Measurements from ENCODE around the gene CBX6. TPM values are rescaled to one million over a fixed set of nuclear protein-coding genes. Genes with fewer than 3 reads are reported as not detected.

The CBX6 gene
- total RNA-seq, 2 experiments from 2014 or later = 116 to 117 TPM

DNA sequence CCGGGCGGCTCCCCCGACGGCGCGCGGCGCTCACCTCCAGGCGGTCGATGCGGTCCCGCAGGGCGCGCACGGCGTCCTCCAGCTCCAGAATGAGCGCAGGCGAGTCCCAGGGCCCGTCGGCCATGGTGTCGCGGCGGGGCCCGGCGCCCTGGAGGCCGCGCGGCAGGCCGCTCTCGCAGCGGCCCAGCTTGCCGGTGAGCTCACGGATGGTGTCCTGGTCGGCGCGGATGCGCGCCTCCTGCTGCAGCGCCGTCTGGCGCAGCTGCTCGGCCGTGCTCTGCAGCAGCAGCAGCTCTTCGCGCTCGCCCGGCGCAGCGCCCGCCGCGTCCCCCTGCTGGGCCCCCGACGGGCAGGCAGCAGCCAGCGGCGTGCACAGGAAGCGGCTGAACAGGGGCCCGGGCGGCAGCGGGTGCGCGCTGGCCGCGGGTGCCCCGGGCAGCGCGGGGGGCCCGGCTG, 28.8 kb downstream of the CBX6 start:
- Mint-ChIP-seq H3K27ac (no peak overlapping the region), H3K9me3 (no peaks in the 10 kb centered on the region), H3K4me1 (ENCODE audit: low read depth) (peaks cover 11% of the 10 kb centered on the region), H3K27me3 (peaks cover 15% of the 10 kb centered on the region), H3K4me3 (peak overlapping the region; percentile 37), H3K36me3 (no peaks in the 10 kb centered on the region)
- ChIA-PET CTCF (interaction anchor here (0.6 to 4.5 kb wide), 20 partner anchors 10 to 328 kb away, joined by 3 to 37 read pairs (median 3); partner anchors contain the start of genes SUN2 and TOMM22), POLR2A (interaction anchor here (0.7 to 2.1 kb wide), 4 partner anchors 18 to 87 kb away, joined by 3 to 7 read pairs (median 4); partner anchors contain the start of gene CBX6)
- intact Hi-C loops (cut with micrococcal nuclease) = no loop called here
- peak; percentile 72 for DNase-seq

DNA sequence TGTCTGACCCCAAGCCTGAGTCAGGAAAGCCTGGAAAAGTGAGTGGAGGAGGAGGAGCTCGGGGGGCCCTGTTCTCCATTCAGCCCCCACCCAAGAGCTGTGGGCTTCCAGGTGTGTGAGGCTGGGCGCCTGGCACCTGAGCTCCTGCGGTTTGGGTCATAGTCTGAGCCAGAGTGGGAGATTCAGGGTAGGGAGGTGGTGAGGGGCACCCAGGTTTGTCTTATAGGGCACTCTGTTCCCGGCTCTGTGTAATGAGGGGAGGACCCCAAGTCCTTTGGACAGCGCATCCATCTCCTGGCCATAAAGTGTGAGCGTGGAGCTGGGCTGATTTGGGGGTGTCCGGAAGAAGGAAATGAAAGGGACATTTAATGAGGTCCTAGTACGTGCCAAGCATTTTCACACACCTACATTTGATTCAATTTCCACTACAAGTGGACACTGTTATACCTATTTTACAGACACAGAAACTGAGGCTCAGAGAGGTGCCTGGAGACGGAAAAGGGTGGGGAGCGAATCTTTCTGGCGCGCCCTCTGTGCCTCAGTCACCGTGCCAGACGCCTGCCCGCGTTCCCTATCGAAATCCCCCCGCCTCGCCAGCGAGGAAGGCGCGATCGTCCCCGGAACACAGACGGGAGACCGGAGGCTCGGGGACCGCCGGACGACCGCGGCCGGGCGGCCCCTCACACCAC, 29.4 kb downstream of the CBX6 start:
- peaks cover 15% of the 10 kb centered on the region for H3K27me3 Mint-ChIP-seq
- H3K27ac Mint-ChIP-seq = no peak overlapping the region
- intact Hi-C loops (cut with micrococcal nuclease) = loop anchor here (1.0 kb wide), 1 partner anchor 88 kb away; no protein-coding TSS in a partner anchor
- H3K36me3 Mint-ChIP-seq = no peaks in the 10 kb centered on the region
- ChIA-PET CTCF (interaction anchor here (0.6 to 4.5 kb wide), 19 partner anchors 11 to 329 kb away, joined by 3 to 37 read pairs (median 3); partner anchors contain the start of genes SUN2 and TOMM22), POLR2A (interaction anchor here (0.7 to 2.1 kb wide), 4 partner anchors 16 to 84 kb away, joined by 3 to 7 read pairs (median 4); partner anchors contain the start of gene CBX6)
- peak overlapping the region; percentile 73 for H3K4me3 Mint-ChIP-seq
- DNase-seq = no peak
- H3K4me1 Mint-ChIP-seq (ENCODE audit: low read depth) = peaks cover 11% of the 10 kb centered on the region
- no peaks in the 10 kb centered on the region for H3K9me3 Mint-ChIP-seq

DNA sequence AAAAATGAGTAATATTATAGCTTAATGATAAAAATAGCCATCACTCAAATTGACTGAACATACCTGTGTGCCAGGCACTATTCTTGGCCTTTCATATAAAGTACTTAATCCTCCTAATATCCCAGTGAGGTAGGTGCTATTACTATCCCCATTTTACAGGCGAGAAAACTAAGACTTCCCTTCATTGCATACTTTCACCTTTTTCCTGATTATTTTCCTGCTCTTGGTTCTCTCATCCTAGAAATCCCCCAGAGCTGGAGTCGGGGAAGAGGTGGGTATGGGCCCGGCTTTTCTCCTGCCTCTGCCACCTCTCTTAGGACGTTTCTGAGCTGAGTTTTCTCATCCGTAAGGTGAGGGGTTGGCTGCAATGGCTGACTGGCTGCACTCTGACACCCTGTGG, 30.4 kb downstream of the CBX6 start:
- Mint-ChIP-seq H3K36me3 (no peaks in the 10 kb centered on the region), H3K27me3 (peaks cover 15% of the 10 kb centered on the region), H3K27ac (no peak overlapping the region), H3K4me3 (peak overlapping the region; percentile 73), H3K9me3 (no peaks in the 10 kb centered on the region), H3K4me1 (ENCODE audit: low read depth) (peaks cover 11% of the 10 kb centered on the region)
- intact Hi-C loops (cut with micrococcal nuclease) = loop anchor here (1.0 kb wide), 1 partner anchor 87 kb away; no protein-coding TSS in a partner anchor
- ChIA-PET POLR2A (interaction anchor here (1.2 kb wide), 1 partner anchor 17 kb away, joined by 4 read pairs; no protein-coding TSS in a partner anchor), CTCF (interaction anchor here (3.3 to 4.5 kb wide), 2 partner anchors 28 to 73 kb away, joined by 36 to 37 read pairs; no protein-coding TSS in a partner anchor)
- DNase-seq = no peak

DNA sequence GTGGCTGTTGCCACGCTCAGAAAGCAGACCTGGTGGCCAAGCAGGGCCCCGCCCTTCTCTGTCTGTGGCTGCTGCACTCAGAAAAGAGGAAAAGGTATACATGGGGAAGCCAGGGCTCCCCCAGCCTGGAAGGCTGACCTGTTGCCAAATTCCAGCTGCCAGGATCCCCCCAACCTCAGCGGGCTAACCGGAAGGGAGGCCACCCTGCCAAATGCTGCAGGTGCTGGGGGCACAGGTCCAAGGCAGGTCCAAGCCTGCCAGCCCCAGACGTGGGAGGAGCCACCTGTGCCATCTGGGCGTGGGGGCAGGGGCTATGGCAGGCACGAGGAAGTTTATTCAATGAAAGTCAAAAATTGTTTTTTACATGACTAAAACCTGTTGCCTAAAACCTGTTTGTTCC, 30.8 kb downstream of the CBX6 start:
- Mint-ChIP-seq H3K4me3 (no peak overlapping the region), H3K27ac (no peak overlapping the region), H3K9me3 (no peaks in the 10 kb centered on the region), H3K4me1 (ENCODE audit: low read depth) (peaks cover 11% of the 10 kb centered on the region), H3K36me3 (no peaks in the 10 kb centered on the region), H3K27me3 (peaks cover 15% of the 10 kb centered on the region)
- POLR2A ChIA-PET = interaction anchor here (0.6 kb wide), 1 partner anchor 642 kb away, joined by 3 read pairs; no protein-coding TSS in a partner anchor
- DNase-seq = no peak
- CTCF ChIA-PET = interaction anchor here (3.3 to 4.5 kb wide), 2 partner anchors 29 to 72 kb away, joined by 36 to 37 read pairs; no protein-coding TSS in a partner anchor
- intact Hi-C loops (cut with micrococcal nuclease) = no loop called here

GRCh38 chr22:38840129-38840528, 31.9 kb downstream of the CBX6 start:
- Mint-ChIP-seq H3K9me3 (no peaks in the 10 kb centered on the region), H3K4me3 (no peak overlapping the region), H3K4me1 (ENCODE audit: low read depth) (peaks cover 11% of the 10 kb centered on the region), H3K27ac (no peak overlapping the region), H3K36me3 (no peaks in the 10 kb centered on the region), H3K27me3 (peaks cover 15% of the 10 kb centered on the region)
- ChIA-PET POLR2A (no interaction called here), CTCF (no interaction called here)
- DNase-seq = no peak
- intact Hi-C loops (cut with micrococcal nuclease) = no loop called here

- H3K27me3 Mint-ChIP-seq = peaks cover 15% of the 10 kb centered on the region
- ChIA-PET POLR2A (no interaction called here), CTCF (no interaction called here)
- peaks cover 11% of the 10 kb centered on the region for H3K4me1 Mint-ChIP-seq (ENCODE audit: low read depth)
- intact Hi-C loops (cut with micrococcal nuclease) = no loop called here
- no peaks in the 10 kb centered on the region for H3K36me3 Mint-ChIP-seq
- no peaks in the 10 kb centered on the region for H3K9me3 Mint-ChIP-seq
- DNase-seq = no peak
- H3K27ac Mint-ChIP-seq = no peak overlapping the region
- H3K4me3 Mint-ChIP-seq = no peak overlapping the region
Observed at GRCh38 chr22:38839686-38840085, 32.3 kb downstream of the CBX6 start.

GRCh38 chr22:38837414-38837928, 34.5 kb downstream of the CBX6 start:
- peaks cover 4% of the 10 kb centered on the region for H3K4me1 Mint-ChIP-seq (ENCODE audit: low read depth)
- CTCF ChIA-PET = interaction anchor here (0.6 to 3.7 kb wide), 5 partner anchors 13 to 118 kb away, joined by 3 to 17 read pairs (median 4); no protein-coding TSS in a partner anchor
- H3K4me3 Mint-ChIP-seq = no peak overlapping the region
- H3K27me3 Mint-ChIP-seq = peaks cover 6% of the 10 kb centered on the region
- no peak overlapping the region for H3K27ac Mint-ChIP-seq
- DNase-seq = no peak
- intact Hi-C loops (cut with micrococcal nuclease) = no loop called here
- H3K9me3 Mint-ChIP-seq = no peaks in the 10 kb centered on the region
- POLR2A ChIA-PET = interaction anchor here (0.6 kb wide), 1 partner anchor 615 kb away, joined by 4 read pairs; no protein-coding TSS in a partner anchor
- no peaks in the 10 kb centered on the region for H3K36me3 Mint-ChIP-seq

DNA sequence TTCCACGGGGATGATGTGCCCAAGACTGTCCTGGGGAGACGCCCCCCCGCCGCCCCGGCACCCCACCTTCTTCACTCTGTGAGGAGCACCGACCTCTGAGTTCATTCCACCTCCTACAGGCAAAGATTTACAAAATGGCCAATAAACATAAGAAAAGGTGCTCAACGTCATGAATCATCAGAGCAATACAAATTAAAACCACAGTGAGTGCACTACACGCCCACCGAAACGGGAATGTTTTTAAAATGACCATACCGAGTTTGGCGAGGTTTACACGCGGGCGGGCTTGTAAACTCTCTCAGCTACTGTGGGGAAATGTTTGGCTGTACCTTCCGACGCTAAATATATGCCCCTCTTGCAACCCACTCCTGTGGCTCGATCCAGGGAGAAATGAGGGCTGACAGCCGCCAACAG, 36.1 kb downstream of the CBX6 start:
- peaks cover 2% of the 10 kb centered on the region for H3K27me3 Mint-ChIP-seq
- no peak overlapping the region for H3K27ac Mint-ChIP-seq

DNA sequence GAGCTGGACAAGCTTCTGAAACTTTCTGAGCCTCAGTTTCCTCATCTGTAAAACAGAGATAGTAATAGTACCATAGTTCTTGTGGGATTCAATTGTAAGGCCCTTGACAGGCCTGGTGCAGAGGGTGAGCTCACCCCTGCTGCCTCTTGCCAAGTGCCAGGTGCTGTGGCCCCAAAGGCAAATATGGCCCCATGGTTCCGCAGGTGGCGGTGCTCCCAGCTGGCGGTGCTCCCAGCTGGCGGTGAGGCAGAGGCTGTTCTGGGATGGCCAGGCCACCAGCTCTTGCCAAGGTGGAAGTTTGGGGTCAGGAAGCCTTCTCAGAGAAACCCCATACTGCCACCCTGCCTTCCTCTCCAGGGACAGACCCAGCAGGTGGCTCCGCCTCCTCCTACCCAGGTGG, 37.0 kb downstream of the CBX6 start:
- CTCF ChIA-PET = interaction anchor here (0.6 kb wide), 1 partner anchor 36 kb away, joined by 3 read pairs; no protein-coding TSS in a partner anchor
- Mint-ChIP-seq H3K27me3 (no peaks in the 10 kb centered on the region), H3K36me3 (no peaks in the 10 kb centered on the region), H3K4me1 (ENCODE audit: low read depth) (no peaks in the 10 kb centered on the region), H3K9me3 (no peaks in the 10 kb centered on the region), H3K4me3 (no peak overlapping the region), H3K27ac (no peak overlapping the region)
- intact Hi-C loops (cut with micrococcal nuclease) = no loop called here
- DNase-seq = no peak
- POLR2A ChIA-PET = no interaction called here

More for the DNA sequence above, 36.1 kb downstream of the CBX6 start:
- H3K4me3 Mint-ChIP-seq = no peak overlapping the region
- POLR2A ChIA-PET = no interaction called here
- no peaks in the 10 kb centered on the region for H3K9me3 Mint-ChIP-seq
- intact Hi-C loops (cut with micrococcal nuclease) = no loop called here
- no peaks in the 10 kb centered on the region for H3K36me3 Mint-ChIP-seq
- H3K4me1 Mint-ChIP-seq (ENCODE audit: low read depth) = no peaks in the 10 kb centered on the region
- DNase-seq = no peak
- CTCF ChIA-PET = interaction anchor here (3.7 kb wide), 1 partner anchor 34 kb away, joined by 17 read pairs; no protein-coding TSS in a partner anchor

GRCh38 chr22:38834215-38834953, 37.6 kb downstream of the CBX6 start:
- Mint-ChIP-seq H3K36me3 (no peaks in the 10 kb centered on the region), H3K4me1 (ENCODE audit: low read depth) (no peaks in the 10 kb centered on the region), H3K4me3 (no peak overlapping the region), H3K27me3 (no peaks in the 10 kb centered on the region), H3K9me3 (no peaks in the 10 kb centered on the region), H3K27ac (no peak overlapping the region)
- DNase-seq = no peak
- intact Hi-C loops (cut with micrococcal nuclease) = no loop called here
- CTCF ChIA-PET = interaction anchor here (0.6 kb wide), 1 partner anchor 37 kb away, joined by 3 read pairs; no protein-coding TSS in a partner anchor
- POLR2A ChIA-PET = no interaction called here

GRCh38 chr22:38833061-38833460, 39.0 kb downstream of the CBX6 start:
- H3K9me3 Mint-ChIP-seq = no peaks in the 10 kb centered on the region
- H3K27ac Mint-ChIP-seq = no peak overlapping the region
- H3K4me1 Mint-ChIP-seq (ENCODE audit: low read depth) = no peaks in the 10 kb centered on the region
- ChIA-PET POLR2A (no interaction called here), CTCF (no interaction called here)
- H3K36me3 Mint-ChIP-seq = no peaks in the 10 kb centered on the region
- no peak for DNase-seq
- H3K4me3 Mint-ChIP-seq = no peak overlapping the region
- H3K27me3 Mint-ChIP-seq = no peaks in the 10 kb centered on the region
- intact Hi-C loops (cut with micrococcal nuclease) = no loop called here
